OCI-LY7 (cell line): ENCODE results near the gene PRR15L.

Experiments
- CTCF ChIP-seq: fragments of 200-600 bp; sonication (generic); conservative IDR thresholded peaks from 2 replicates; pipeline ENCODE4 v1.5.1; 2014; ENCODE audit warnings: mild to moderate bottlenecking, antibody characterized with exemption, low read length, moderate library complexity, mixed read lengths
- EZH2phosphoT487 ChIP-seq: fragments of 200-600 bp; sonication (generic); IDR thresholded peaks from 2 replicates; pipeline ENCODE4 v1.6.1; 2018; ENCODE audit warnings: low read depth, borderline replicate concordance, mild to moderate bottlenecking, mixed run types, antibody characterized with exemption, low read length, moderate library complexity, mixed read lengths

GRCh38 chr17:47973541-47973940, 15.9 kb upstream of the PRR15L start:
- TF ChIP-seq CTCF (no peak), EZH2phosphoT487 (no peak)
